ENCODE results near the gene MRPL36.

- TF ChIP-seq CTCF (IDR thresholded peaks at IDR 0.05; ENCODE audit: insufficient read depth, low read length): no peak
- TF ChIP-seq POLR2AphosphoS5 (IDR thresholded peaks at IDR 0.05; ENCODE audit: low read depth): no peak
- TF ChIP-seq REST (IDR thresholded peaks at IDR 0.05; ENCODE audit: insufficient replicate concordance, low read depth): no peak
- TF ChIP-seq SPI1 (IDR thresholded peaks at IDR 0.05; ENCODE audit: borderline replicate concordance, low read depth): no peak
- TF ChIP-seq GABPA (IDR thresholded peaks at IDR 0.05; ENCODE audit: low read depth): no peak
Measured at GRCh38 chr5:1806974-1807373, 7.3 kb upstream of the MRPL36 start.

Measured in HL-60 (cell line).